ENCODE measurements around the gene XPO5.
"Not testable (repeated sequence)": the region's sequence is repeated elsewhere in the genome, so short reads cannot be mapped to it uniquely, and the experiment has no call there.

XPO5 gene

GRCh38 chr6:43503443-43503842 is 72.4 kb downstream of the XPO5 start:
- no peak overlapping the region for H3K4me3 ChIP-seq (ENCODE audit: low read length)
- TF ChIP-seq CTCF (conservative IDR thresholded peaks at IDR 0.05; ENCODE audit: low read length): no peak
- DNase-seq (ENCODE audit: low read depth): no peak

GRCh38 chr6:43502666-43503065 is 73.2 kb downstream of the XPO5 start:
- TF ChIP-seq CTCF (conservative IDR thresholded peaks at IDR 0.05; ENCODE audit: low read length): no peak
- DNase-seq (ENCODE audit: low read depth): no peak
- no peak overlapping the region for H3K4me3 ChIP-seq (ENCODE audit: low read length)

- TF ChIP-seq CTCF (conservative IDR thresholded peaks at IDR 0.05; ENCODE audit: low read length): no peak
- H3K4me3 ChIP-seq (ENCODE audit: low read length): no peak overlapping the region
- no peak for DNase-seq (ENCODE audit: low read depth)
These were observed 74.9 kb downstream of the XPO5 start for GRCh38 chr6:43500921-43501320.

- TF ChIP-seq CTCF (conservative IDR thresholded peaks at IDR 0.05; ENCODE audit: low read length): no peak
- DNase-seq (ENCODE audit: low read depth): no peak
- H3K4me3 ChIP-seq (ENCODE audit: low read length): no peak overlapping the region
These were observed 76.6 kb downstream of the XPO5 start for GRCh38 chr6:43499028-43499815.

GRCh38 chr6:43498291-43498690 is 77.5 kb downstream of the XPO5 start:
- DNase-seq (ENCODE audit: low read depth); H3K4me3 ChIP-seq (ENCODE audit: low read length): not testable (repeated sequence)

- no peak overlapping the region for H3K4me3 ChIP-seq (ENCODE audit: low read length)
- TF ChIP-seq CTCF (conservative IDR thresholded peaks at IDR 0.05; ENCODE audit: low read length): no peak
- DNase-seq (ENCODE audit: low read depth): no peak
These were observed 78.1 kb downstream of the XPO5 start for GRCh38 chr6:43497689-43498088.

GRCh38 chr6:43497129-43497396 is 78.8 kb downstream of the XPO5 start:
- DNase-seq (ENCODE audit: low read depth): no peak
- no peak for TF ChIP-seq CTCF (conservative IDR thresholded peaks at IDR 0.05; ENCODE audit: low read length)
- H3K4me3 ChIP-seq (ENCODE audit: low read length): no peak overlapping the region

All from AG10803 (cell line).